HepG2 (cell line): ENCODE results near the gene NBR1. TPM values are rescaled to one million over a fixed set of nuclear protein-coding genes. Genes with fewer than 3 reads are reported as not detected.

Experiments
- FOXA3 ChIP-seq: IDR thresholded peaks from 2 replicates; pipeline ENCODE4 v1.6.1; 2016; ENCODE audit warnings: missing genetic modification reagents, missing compliant biosample characterization
- KLF6 ChIP-seq: IDR thresholded peaks from 2 replicates; pipeline ENCODE4 v1.8.0; 2016; ENCODE audit warnings: missing biosample characterization, missing genetic modification reagents
- MXD4 ChIP-seq: IDR thresholded peaks from 2 replicates; pipeline ENCODE4 v1.6.1; 2016; ENCODE audit warnings: mild to moderate bottlenecking, missing biosample characterization, missing genetic modification reagents
- NCOR1 ChIP-seq: fragments of 200-600 bp; sonication (generic); IDR thresholded peaks from 2 replicates; pipeline ENCODE4 v1.7.0; 2017; ENCODE audit warnings: antibody characterized with exemption, low read length, borderline replicate concordance
- POLR2AphosphoS2 ChIP-seq: IDR thresholded peaks from 2 replicates; pipeline ENCODE4 v1.6.1; 2011; ENCODE audit warnings: low read depth, low read length, improper control_type of control experiment
- RBM22 ChIP-seq: fragments of 200-400 bp; formaldehyde crosslinking; optimal IDR thresholded peaks from 2 replicates; pipeline ENCODE3; 2017; ENCODE audit warnings: mild to moderate bottlenecking, low read length, moderate library complexity
- RORA ChIP-seq: sonication (generic); formaldehyde crosslinking; IDR thresholded peaks from 2 replicates; pipeline ENCODE4 v1.5.0; 2020; ENCODE audit warnings: mild to moderate bottlenecking, missing genetic modification reagents, moderate library complexity
- TBX3 ChIP-seq: fragments of 450-650 bp; IDR thresholded peaks from 2 replicates; pipeline ENCODE4 v1.6.1; 2017; ENCODE audit warnings: antibody characterized with exemption, mild to moderate bottlenecking, inconsistent platforms, borderline replicate concordance
- TCF7 ChIP-seq: sonication (generic); IDR thresholded peaks from 2 replicates; pipeline ENCODE4 v1.6.1; 2016; ENCODE audit warnings: antibody characterized with exemption, low read depth
- THAP11 ChIP-seq: IDR thresholded peaks from 2 replicates; pipeline ENCODE4 v1.6.1; 2016; ENCODE audit warnings: missing biosample characterization, missing genetic modification reagents
- ZFYVE20 ChIP-seq: sonication (generic); formaldehyde crosslinking; IDR thresholded peaks from 2 replicates; pipeline ENCODE4 v1.8.0; 2023; ENCODE audit warnings: low read depth, mild to moderate bottlenecking, moderate library complexity, missing genetic modification reagents, borderline replicate concordance
- ZNF205 ChIP-seq: IDR thresholded peaks from 2 replicates; pipeline ENCODE4 v1.6.1; 2018; ENCODE audit warnings: missing biosample characterization, missing genetic modification reagents
- ZNF256 ChIP-seq: sonication (generic); formaldehyde crosslinking; conservative IDR thresholded peaks from 2 replicates; pipeline ENCODE4 v1.4.0; 2020; ENCODE audit warnings: missing genetic modification reagents
- ZNF782 ChIP-seq: sonication (generic); formaldehyde crosslinking; IDR thresholded peaks from 2 replicates; pipeline ENCODE4 v1.4.0; 2020; ENCODE audit warnings: missing genetic modification reagents, mild to moderate bottlenecking, borderline replicate concordance
- polyA plus RNA-seq, 8 experiments: library from polyadenylated mRNA; depleted of rRNA in 3 of 8; stranded (reverse) in 7 of 8; unstranded in 1 of 8; fragments of >200 nt; fragmentation: Illumina TruSeq in 4 of 8; extraction: Trizol in 4 of 8; gene quantifications; 2 replicates each; pipeline versions ENCODE4 v1.2.1 to v1.2.3, GENCODE V29; 2011 to 2016; ENCODE audit warnings: low read depth in 4 of 8, missing spikeins in 1 of 8, mixed read lengths in 1 of 8; ENCODE audit not compliant: insufficient read depth in 1 of 8
- total RNA-seq, 5 experiments: library from RNA; depleted of rRNA; stranded (reverse); fragments of >200 nt; fragmentation: Illumina TruSeq; extraction: Trizol; gene quantifications; 2 replicates each; pipeline ENCODE4 v1.2.3, GENCODE V29; 2016; ENCODE audit warnings: low read depth in 1 of 5
- TF ChIP-seq, protein P1 (sequence below): sonication (generic); formaldehyde crosslinking; IDR thresholded peaks from 2 replicates; pipeline ENCODE4 v1.5.0; 2020; ENCODE audit warnings: missing genetic modification reagents
- TF ChIP-seq, protein P2 (sequence below): sonication (generic); formaldehyde crosslinking; IDR thresholded peaks from 2 replicates; pipeline ENCODE4 v1.8.1; 2022; ENCODE audit warnings: low read depth, mild to moderate bottlenecking, missing genetic modification reagents
- TF ChIP-seq, protein P3 (sequence below): sonication (generic); formaldehyde crosslinking; IDR thresholded peaks from 2 replicates; pipeline ENCODE4 v1.8.1; 2023; ENCODE audit warnings: missing genetic modification reagents, inconsistent platforms, borderline replicate concordance
- TF ChIP-seq, protein P4 (sequence below): sonication (generic); formaldehyde crosslinking; IDR thresholded peaks from 2 replicates; pipeline ENCODE4 v1.8.0; 2022; ENCODE audit warnings: missing genetic modification reagents, mild to moderate bottlenecking, moderate library complexity, borderline replicate concordance
- TF ChIP-seq, protein P5 (sequence below): sonication (generic); formaldehyde crosslinking; IDR thresholded peaks from 2 replicates; pipeline ENCODE4 v1.5.0; 2020; ENCODE audit warnings: mild to moderate bottlenecking, missing genetic modification reagents, borderline replicate concordance

NBR1 gene
- total and polyA plus RNA-seq, 2 of the 13 experiments (the other 11 are each of a cell fraction or from before 2014, with no cell fraction given), result 51.7 to 121 TPM

GRCh38 chr17:43217614-43218087, 46.6 kb downstream of the NBR1 start (continued):
- TF ChIP-seq, protein P1, sequence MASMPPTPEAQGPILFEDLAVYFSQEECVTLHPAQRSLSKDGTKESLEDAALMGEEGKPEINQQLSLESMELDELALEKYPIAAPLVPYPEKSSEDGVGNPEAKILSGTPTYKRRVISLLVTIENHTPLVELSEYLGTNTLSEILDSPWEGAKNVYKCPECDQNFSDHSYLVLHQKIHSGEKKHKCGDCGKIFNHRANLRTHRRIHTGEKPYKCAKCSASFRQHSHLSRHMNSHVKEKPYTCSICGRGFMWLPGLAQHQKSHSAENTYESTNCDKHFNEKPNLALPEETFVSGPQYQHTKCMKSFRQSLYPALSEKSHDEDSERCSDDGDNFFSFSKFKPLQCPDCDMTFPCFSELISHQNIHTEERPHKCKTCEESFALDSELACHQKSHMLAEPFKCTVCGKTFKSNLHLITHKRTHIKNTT, result no peak
- TF ChIP-seq TBX3 (no peak), KLF6 (no peak), FOXA3 (CRISPR knock-in tag) (no peak), RORA (CRISPR knock-in tag) (no peak), RBM22 (no peak), NCOR1 (no peak), ZNF205 (CRISPR knock-in tag) (no peak), ZNF256 (CRISPR knock-in tag) (0 out of 2 replicates have a peak, but pooled peaks have one; percentile 13), THAP11 (no peak), ZNF782 (CRISPR knock-in tag) (no peak), MXD4 (no peak), TCF7 (no peak), ZFYVE20 (CRISPR knock-in tag) (no peak), POLR2AphosphoS2 (no peak)
- TF ChIP-seq, protein P2, sequence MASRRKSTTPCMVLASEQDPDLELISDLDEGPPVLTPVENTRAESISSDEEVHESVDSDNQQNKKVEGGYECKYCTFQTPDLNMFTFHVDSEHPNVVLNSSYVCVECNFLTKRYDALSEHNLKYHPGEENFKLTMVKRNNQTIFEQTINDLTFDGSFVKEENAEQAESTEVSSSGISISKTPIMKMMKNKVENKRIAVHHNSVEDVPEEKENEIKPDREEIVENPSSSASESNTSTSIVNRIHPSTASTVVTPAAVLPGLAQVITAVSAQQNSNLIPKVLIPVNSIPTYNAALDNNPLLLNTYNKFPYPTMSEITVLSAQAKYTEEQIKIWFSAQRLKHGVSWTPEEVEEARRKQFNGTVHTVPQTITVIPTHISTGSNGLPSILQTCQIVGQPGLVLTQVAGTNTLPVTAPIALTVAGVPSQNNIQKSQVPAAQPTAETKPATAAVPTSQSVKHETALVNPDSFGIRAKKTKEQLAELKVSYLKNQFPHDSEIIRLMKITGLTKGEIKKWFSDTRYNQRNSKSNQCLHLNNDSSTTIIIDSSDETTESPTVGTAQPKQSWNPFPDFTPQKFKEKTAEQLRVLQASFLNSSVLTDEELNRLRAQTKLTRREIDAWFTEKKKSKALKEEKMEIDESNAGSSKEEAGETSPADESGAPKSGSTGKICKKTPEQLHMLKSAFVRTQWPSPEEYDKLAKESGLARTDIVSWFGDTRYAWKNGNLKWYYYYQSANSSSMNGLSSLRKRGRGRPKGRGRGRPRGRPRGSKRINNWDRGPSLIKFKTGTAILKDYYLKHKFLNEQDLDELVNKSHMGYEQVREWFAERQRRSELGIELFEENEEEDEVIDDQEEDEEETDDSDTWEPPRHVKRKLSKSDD (CRISPR knock-in tag), result no peak
- TF ChIP-seq, protein P3, sequence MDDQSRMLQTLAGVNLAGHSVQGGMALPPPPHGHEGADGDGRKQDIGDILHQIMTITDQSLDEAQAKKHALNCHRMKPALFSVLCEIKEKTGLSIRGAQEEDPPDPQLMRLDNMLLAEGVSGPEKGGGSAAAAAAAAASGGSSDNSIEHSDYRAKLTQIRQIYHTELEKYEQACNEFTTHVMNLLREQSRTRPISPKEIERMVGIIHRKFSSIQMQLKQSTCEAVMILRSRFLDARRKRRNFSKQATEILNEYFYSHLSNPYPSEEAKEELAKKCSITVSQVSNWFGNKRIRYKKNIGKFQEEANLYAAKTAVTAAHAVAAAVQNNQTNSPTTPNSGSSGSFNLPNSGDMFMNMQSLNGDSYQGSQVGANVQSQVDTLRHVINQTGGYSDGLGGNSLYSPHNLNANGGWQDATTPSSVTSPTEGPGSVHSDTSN (CRISPR knock-in tag), result no peak
- TF ChIP-seq, protein P4, sequence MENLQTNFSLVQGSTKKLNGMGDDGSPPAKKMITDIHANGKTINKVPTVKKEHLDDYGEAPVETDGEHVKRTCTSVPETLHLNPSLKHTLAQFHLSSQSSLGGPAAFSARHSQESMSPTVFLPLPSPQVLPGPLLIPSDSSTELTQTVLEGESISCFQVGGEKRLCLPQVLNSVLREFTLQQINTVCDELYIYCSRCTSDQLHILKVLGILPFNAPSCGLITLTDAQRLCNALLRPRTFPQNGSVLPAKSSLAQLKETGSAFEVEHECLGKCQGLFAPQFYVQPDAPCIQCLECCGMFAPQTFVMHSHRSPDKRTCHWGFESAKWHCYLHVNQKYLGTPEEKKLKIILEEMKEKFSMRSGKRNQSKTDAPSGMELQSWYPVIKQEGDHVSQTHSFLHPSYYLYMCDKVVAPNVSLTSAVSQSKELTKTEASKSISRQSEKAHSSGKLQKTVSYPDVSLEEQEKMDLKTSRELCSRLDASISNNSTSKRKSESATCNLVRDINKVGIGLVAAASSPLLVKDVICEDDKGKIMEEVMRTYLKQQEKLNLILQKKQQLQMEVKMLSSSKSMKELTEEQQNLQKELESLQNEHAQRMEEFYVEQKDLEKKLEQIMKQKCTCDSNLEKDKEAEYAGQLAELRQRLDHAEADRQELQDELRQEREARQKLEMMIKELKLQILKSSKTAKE (CRISPR knock-in tag), result no peak
- TF ChIP-seq, protein P5, sequence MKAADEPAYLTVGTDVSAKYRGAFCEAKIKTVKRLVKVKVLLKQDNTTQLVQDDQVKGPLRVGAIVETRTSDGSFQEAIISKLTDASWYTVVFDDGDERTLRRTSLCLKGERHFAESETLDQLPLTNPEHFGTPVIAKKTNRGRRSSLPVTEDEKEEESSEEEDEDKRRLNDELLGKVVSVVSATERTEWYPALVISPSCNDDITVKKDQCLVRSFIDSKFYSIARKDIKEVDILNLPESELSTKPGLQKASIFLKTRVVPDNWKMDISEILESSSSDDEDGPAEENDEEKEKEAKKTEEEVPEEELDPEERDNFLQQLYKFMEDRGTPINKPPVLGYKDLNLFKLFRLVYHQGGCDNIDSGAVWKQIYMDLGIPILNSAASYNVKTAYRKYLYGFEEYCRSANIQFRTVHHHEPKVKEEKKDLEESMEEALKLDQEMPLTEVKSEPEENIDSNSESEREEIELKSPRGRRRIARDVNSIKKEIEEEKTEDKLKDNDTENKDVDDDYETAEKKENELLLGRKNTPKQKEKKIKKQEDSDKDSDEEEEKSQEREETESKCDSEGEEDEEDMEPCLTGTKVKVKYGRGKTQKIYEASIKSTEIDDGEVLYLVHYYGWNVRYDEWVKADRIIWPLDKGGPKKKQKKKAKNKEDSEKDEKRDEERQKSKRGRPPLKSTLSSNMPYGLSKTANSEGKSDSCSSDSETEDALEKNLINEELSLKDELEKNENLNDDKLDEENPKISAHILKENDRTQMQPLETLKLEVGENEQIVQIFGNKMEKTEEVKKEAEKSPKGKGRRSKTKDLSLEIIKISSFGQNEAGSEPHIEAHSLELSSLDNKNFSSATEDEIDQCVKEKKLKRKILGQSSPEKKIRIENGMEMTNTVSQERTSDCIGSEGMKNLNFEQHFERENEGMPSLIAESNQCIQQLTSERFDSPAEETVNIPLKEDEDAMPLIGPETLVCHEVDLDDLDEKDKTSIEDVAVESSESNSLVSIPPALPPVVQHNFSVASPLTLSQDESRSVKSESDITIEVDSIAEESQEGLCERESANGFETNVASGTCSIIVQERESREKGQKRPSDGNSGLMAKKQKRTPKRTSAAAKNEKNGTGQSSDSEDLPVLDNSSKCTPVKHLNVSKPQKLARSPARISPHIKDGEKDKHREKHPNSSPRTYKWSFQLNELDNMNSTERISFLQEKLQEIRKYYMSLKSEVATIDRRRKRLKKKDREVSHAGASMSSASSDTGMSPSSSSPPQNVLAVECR (CRISPR knock-in tag), result no peak
